Sigmoid colon (tissue), 4 donors: ENCODE data around the gene PACS2.
"Not testable (repeated sequence)": the region's sequence is repeated elsewhere in the genome, so short reads cannot be mapped to it uniquely, and the experiment has no call there.

Experiments
- CTCF ChIP-seq, 4 experiments: fragments of 450-650 bp in 3 of 4; fragments of 200-600 bp in 1 of 4; IDR thresholded peaks; one replicate each; pipeline ENCODE4 v1.5.1; 2016 to 2019; ENCODE audit warnings: antibody characterized with exemption in 4 of 4, mild to moderate bottlenecking in 3 of 4, moderate library complexity in 2 of 4
- EP300 ChIP-seq, 4 donors: sonication (generic); formaldehyde crosslinking; IDR thresholded peaks; one replicate each; pipeline ENCODE4 v1.6.1; 2017; ENCODE audit warnings: antibody characterized with exemption in 4 of 4
- POLR2A ChIP-seq, 2 donors: fragments of 450-650 bp; IDR thresholded peaks; one replicate each; pipeline ENCODE4 v1.6.1; 2016; ENCODE audit warnings: antibody characterized with exemption in 2 of 2, mild to moderate bottlenecking in 2 of 2, moderate library complexity in 2 of 2
- POLR2AphosphoS5 ChIP-seq, 4 donors: sonication (generic); formaldehyde crosslinking; IDR thresholded peaks; one replicate each; pipeline ENCODE4 v1.6.1; 2017; ENCODE audit warnings: antibody characterized with exemption in 4 of 4

- TF ChIP-seq CTCF, EP300, POLR2A, POLR2AphosphoS5 (IDR thresholded peaks at IDR 0.05): not testable (repeated sequence)
Measured at GRCh38 chr14:105297311-105297710, 17.2 kb upstream of the PACS2 start.
